NCI-H2107 treated with DMSO at 0.1 percent for 48 hours (cell line): ENCODE results near the gene SAMD9.
A peak's percentile ranks its signal among the peaks of the same experiment; 100 is the strongest.
"Not testable (repeated sequence)": the region's sequence is repeated elsewhere in the genome, so short reads cannot be mapped to it uniquely, and the experiment has no call there.

Source experiments
- DNase-seq: peaks from one replicate; lab custom pipeline; 2025; ENCODE audit not compliant: unreplicated experiment; lab: John Stamatoyannopoulos, UW

Gene SAMD9

DNA sequence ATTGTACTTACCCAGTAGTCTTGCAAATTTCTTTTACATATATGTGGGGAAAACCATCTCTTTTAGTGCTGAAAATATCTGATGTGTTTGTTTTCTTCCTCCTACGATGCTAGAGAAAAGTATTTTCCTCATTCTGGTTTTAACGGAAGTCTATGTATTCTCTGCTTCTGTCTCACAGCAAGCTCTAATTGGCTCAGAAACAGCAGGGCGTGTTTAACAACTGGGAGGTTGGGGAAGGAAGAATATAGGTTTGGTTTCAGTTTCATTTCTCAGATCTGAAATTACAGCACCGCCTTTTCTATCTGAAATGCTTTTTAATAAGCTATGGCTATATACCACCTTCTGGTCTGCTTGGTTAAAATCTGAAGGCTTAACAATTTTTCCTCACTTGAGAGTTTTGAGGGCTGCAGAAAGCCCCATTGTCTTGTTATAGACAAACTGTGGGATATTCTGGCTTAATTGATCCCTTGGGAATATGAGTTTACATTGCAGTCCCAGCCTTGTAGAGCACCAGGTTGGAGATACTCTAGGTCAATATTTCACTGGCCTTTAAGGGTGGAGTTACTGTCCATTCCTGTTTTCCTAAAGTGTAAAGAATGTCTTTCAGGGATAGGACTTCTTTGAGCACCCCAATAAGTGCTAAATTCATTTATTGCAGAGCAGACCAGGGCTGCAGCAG is at the start of gene SAMD9:
Gene SAMD9 (minus strand): TSS at position 128 of the 679 bp plus-strand sequence. CDS start 11,882 bp downstream, outside the sequence.
- peak; percentile 93 for DNase-seq

GRCh38 chr7:93165447-93165846 is 47.7 kb upstream of the SAMD9 start:
- no peak for DNase-seq

GRCh38 chr7:93164766-93165165 is 47.0 kb upstream of the SAMD9 start:
- DNase-seq, result no peak

- no peak for DNase-seq
Observed at GRCh38 chr7:93161181-93161762, 43.5 kb upstream of the SAMD9 start.

- DNase-seq, result no peak
Observed at GRCh38 chr7:93160410-93160809, 42.6 kb upstream of the SAMD9 start.

DNA sequence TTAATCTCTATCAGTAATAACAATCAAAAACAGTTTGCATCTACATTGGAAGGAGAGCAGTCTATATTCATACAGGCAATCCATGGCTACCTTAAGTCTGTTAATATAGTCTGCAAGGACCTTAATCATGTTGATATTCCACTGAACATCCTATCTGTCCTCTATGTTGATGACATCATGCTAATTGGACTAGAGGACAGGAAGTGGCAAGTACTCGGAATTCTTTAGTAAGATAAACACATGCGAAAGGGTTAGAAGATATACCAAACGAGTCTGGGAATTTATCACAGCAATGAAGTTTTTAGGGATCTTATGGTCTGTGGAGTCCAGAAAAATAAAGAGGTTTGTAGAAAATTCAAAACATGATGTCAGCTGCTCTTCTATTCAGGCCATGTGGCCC is 41.7 kb upstream of the SAMD9 start:
- DNase-seq, result no peak

DNA sequence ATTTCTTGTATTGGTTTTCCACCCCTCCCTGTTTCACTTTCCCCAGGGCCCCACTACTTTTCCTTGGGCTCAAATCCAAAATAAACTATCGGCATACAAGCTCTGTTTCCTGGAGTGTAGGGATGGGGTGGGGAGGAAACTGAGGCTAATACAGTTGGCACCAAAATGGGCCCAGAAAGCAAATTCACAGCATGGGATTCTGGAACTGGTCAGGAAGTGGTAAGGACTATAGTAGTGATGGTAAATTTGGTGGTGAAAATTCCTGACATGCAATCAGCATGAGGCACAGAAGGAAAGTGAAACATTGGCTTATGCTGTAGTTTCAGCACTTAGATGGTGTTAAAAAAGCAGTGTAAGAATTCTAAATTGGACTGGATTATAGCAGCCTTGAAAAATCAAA is 39.1 kb upstream of the SAMD9 start:
- DNase-seq, result no peak

DNA sequence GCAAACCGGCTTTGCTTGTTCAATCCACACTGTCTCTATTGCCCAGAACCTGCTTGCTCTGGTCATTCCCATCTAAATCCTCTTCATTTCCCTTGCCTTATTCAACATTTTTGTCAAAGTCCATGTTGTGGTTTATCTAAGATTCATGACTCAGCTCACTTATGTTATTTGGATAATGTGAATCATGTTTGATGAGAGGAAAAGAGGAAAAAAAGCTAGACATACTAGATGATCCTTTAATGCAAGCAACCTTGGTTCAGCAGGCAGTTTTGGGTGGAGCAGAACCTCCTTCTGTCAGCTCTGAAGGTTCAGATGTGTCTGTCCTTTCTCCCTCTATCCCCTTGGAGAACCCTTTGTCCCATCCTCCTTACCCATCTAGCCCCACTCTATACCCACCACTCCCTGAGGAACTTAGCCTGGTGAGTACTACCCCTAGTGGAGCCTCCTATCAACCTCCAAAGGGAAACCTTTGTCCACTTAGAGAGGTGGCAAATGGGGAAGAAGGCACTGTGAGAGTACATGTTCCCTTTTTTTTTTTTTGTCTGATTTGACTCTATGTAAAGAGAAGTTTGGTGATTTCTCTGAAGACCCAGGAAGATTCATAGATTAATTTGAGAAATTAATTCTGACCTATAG is 32.5 kb upstream of the SAMD9 start:
- DNase-seq, result no peak

DNA sequence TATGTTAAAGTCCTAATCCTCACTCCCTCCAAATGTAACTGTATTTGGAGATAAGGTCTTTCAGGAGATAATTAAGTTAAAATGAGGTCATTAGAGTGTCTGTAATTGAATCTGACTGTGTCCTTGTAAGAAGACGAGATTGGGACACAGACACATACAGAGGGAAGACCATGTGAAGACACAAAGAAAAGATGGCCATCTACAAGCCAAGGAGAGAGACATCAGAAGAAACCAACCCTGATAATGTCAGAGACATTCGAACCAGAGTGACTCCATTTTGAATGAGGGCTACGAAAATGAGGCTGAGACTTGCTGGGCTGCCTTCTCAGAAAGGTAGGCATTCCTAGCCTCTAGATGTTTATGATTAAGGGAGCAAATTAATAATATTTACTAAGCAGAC is 30.9 kb upstream of the SAMD9 start:
- no peak for DNase-seq

DNA sequence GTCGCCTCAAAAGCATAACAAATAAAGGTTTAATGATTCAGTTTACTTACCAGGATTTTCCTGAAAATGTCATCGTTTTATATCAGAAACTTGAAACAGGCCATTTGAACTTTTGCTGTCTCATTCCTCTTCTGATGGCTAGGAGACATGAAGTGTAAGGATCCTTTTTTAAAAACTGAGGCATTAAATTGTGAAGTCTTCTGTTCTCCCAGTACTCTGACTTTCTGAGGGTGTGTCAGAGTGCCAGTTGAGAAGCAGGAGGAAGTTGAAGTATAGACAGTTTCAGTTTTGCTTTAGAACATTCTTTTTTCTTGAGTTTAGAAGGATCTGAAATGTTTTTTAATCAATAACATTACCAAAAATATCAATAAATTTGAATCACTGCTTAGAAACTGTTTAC is 30.4 kb upstream of the SAMD9 start, which contains the start of gene SAMD9L:
Gene SAMD9L (minus strand): TSS at position 242 of the 400 bp plus-strand sequence. CDS start 12,414 bp downstream, outside the sequence.
- DNase-seq, result no peak

- no peak for DNase-seq
Observed at GRCh38 chr7:93147363-93147762, 29.6 kb upstream of the SAMD9 start.

DNA sequence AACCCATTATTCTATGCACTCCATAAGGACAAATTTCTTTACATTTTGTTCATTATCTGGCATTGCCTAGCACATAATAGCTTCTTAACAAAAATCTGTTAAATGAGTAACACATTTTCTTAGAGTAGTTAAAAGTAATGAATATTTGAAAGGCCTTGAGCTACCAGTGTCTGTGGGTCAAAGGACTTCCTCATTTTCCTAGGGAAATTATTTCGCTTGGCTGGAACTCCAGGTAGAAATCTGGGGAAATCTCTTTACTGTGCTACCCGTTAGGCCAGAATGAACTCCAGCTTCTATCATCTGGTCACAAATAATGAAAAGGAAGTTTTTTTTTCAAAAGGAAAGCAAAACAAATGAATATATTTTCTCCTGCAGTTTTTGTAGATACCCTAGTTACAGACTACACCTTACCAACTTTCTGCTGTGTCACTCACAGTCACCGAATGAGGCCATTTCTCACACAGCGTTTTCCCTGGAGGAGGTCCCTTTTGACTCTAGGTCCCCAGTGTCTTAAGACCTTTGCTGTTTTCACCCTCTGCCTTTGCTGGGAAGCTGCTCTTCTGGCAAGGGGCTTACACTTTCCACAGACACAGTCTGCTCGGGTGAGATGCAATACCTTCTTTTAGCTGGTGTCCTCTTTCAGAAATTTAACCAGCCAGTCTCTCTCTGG is 28.8 kb upstream of the SAMD9 start:
- no peak for DNase-seq

- no peak for DNase-seq
Observed at GRCh38 chr7:93146036-93146435, 28.3 kb upstream of the SAMD9 start.

DNA sequence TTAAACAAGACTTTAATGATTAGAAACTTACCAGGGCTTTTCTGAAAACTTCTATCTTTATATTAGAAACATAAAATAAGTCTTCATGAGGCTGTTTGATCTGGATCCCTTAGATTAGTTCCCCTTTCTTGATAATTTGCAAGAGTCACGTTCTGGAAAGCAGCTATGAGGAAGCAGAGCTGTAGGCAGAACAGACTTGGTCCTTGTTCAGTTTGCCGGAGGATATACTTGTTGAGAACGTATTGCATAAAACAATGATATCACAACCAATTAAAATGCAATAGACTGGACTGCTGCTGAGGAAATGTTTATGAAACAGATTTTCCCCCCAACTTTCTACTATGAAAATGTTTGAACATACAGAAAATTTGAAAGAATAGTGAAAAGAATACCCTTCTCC is 27.6 kb upstream of the SAMD9 start:
- DNase-seq, result no peak

GRCh38 chr7:93142127-93142526 is 24.3 kb upstream of the SAMD9 start:
- no peak for DNase-seq

GRCh38 chr7:93140582-93141191 is 22.9 kb upstream of the SAMD9 start:
- no peak for DNase-seq

DNA sequence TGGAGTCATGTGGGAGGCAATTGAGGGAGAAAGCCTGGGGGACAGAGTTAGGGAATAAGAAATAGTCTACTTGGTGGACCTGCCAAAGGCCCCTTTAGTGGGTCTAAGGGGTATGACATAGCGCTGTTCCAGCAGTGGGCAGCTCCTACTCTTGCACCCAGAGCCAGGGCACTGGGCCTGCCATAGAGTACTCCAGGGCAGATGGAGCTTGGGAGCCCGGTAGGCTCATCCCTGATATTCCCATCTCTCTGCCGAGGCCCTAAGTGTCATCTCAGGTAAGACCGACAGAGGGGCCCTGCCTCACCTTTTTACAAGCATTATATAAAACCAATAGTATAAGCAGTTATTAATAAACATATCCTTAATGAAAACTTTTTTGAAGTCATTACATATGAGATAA is 20.8 kb upstream of the SAMD9 start:
- DNase-seq, result no peak

DNA sequence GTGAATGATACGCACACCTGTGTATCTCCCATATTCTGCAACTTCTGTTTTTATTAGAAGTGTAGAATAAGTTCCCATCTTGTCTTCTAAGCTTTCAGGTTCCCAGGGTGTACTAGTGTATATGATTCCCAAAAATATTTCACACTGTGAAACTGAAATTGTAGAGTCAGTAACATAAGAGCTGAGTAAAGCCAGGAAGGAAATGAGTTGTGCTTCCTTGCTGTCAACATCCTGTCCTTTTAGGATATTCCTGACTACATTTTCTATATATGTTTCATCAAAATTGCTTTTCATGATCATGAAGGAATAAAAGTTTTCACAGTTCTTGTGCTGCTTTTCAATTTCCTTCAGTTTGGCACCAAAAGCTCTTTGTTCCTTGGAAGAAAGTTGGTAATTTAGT is 15.2 kb upstream of the SAMD9 start:
- no peak for DNase-seq

GRCh38 chr7:93132216-93132615 is 14.4 kb upstream of the SAMD9 start:
- no peak for DNase-seq

DNA sequence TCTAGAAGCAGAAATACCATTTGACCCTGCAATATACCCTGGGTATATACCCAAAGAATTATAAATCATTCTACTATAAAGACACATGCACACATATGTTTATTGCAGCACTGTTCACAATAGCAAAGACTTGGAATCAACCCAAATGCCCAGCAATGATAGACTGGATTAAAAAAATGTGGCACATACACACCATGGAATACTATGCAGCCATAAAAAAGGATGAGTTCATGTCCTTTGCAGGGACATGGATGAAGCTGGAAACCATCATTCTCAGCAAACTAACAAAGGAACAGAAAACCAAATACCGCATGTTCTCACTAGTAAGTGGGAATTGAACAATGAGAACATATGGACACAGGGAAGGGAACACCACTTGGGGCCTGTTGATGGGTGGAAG is 9.2 kb upstream of the SAMD9 start:
- DNase-seq, result not testable (repeated sequence)

DNA sequence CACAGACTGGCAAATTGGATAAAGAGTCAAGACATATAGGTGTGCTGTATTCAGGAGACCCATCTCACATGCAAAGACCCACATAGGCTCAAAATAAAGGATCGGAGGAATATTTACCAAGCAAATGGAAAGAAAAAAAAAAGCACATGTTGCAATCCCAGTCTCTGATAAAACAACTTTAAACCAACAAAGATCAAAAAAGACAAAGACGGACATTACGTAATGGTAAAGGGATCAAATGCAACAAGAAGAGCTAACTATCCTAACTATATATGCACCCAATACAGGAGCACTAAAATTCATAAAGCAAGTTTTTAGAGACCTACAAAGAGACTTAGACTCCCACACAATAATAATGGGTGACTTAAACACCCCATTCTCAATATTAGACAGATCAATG is 5.8 kb upstream of the SAMD9 start:
- not testable (repeated sequence) for DNase-seq
